ENCODE results near the gene ATF6. TPM values are rescaled to one million over a fixed set of nuclear protein-coding genes. Genes with fewer than 3 reads are reported as not detected.

ATF6 gene
- total and polyA plus RNA-seq, 2 donors (not counting 3 experiments of a cell fraction or from before 2014, with no cell fraction given), result 24.9 to 40.3 TPM

DNA sequence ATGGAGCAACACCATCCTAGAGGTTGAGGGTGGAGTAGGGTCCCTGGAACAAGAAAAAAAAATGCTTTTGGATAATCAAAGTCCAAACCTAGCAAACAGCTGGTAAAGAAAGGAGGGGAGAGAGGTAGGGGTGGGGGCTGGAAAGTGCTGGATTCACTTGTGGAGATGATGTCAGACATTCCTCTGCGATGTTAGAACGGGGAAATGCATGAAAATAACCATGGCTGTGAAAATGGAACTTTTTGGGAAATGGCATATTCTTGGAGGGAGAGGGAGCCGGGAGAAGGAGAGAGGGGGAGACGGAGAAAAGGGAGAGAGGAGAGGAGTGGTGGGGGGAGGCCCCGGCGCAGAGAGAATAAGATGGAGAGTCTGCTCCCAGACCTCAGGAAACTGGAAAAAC lies 203.9 kb downstream of the ATF6 start:
- DNase-seq (ENCODE audit: low read depth, low spot score) (no peak), FAIRE-seq (no peak)
- Histone ChIP-seq H3K27ac (ENCODE audit: insufficient read depth, low read depth, low read length) (no peak overlapping the region), H3K27me3 (ENCODE audit: control insufficient read depth in 2 of 2, insufficient read depth in 2 of 2, low read length in 2 of 2) (peaks cover 0 to under 1% of the 10 kb centered on the region in 2 experiments), H3K4me1 (ENCODE audit: control insufficient read depth, extremely low read depth, insufficient read depth, low read length) (no peaks in the 10 kb centered on the region), H3K9me1 (replicated peaks; ENCODE audit: control insufficient read depth, extremely low read depth, insufficient read depth, low read length) (no peaks in the 10 kb centered on the region), H2AFZ (ENCODE audit: low read depth, low read length) (no peak overlapping the region), H3K4me2 (ENCODE audit: insufficient read depth, low read length) (no peak overlapping the region), H4K20me1 (replicated peaks; ENCODE audit: control insufficient read depth, extremely low read depth, insufficient read depth, low read length) (no peaks in the 10 kb centered on the region), H3K79me2 (ENCODE audit: control insufficient read depth, insufficient read depth, low read length) (no peaks in the 10 kb centered on the region), H3K9me3 (replicated peaks; ENCODE audit: control insufficient read depth, insufficient read depth, low read length) (no peaks in the 10 kb centered on the region), H3K36me3 (ENCODE audit: control insufficient read depth in 2 of 2, extremely low read depth in 1 of 2, insufficient read depth in 2 of 2, low read length in 2 of 2) (no peaks in the 10 kb centered on the region), H3K9ac (replicated peaks; ENCODE audit: extremely low read depth, insufficient read depth, low read length) (no peak overlapping the region), H3K4me3 (replicated peaks in 1 of 3; ENCODE audit: insufficient read depth in 1 of 3, low read depth in 1 of 3, low read length in 3 of 3) (no peak overlapping the region)
- TF ChIP-seq JUN (IDR thresholded peaks at IDR 0.05; ENCODE audit: borderline replicate concordance, insufficient read depth, insufficient read length, low read depth), result no peak
- no peak for TF ChIP-seq FOS (IDR thresholded peaks at IDR 0.05; ENCODE audit: borderline replicate concordance, insufficient read depth, low read length)
- TF ChIP-seq, protein P1, sequence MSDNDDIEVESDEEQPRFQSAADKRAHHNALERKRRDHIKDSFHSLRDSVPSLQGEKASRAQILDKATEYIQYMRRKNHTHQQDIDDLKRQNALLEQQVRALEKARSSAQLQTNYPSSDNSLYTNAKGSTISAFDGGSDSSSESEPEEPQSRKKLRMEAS (IDR thresholded peaks at IDR 0.05; ENCODE audit: insufficient read depth, insufficient read length), result no peak
- TF ChIP-seq GATA2 (IDR thresholded peaks at IDR 0.05; ENCODE audit: insufficient read depth, insufficient read length, low read depth, low read length), result no peak
- TF ChIP-seq, protein P2, sequence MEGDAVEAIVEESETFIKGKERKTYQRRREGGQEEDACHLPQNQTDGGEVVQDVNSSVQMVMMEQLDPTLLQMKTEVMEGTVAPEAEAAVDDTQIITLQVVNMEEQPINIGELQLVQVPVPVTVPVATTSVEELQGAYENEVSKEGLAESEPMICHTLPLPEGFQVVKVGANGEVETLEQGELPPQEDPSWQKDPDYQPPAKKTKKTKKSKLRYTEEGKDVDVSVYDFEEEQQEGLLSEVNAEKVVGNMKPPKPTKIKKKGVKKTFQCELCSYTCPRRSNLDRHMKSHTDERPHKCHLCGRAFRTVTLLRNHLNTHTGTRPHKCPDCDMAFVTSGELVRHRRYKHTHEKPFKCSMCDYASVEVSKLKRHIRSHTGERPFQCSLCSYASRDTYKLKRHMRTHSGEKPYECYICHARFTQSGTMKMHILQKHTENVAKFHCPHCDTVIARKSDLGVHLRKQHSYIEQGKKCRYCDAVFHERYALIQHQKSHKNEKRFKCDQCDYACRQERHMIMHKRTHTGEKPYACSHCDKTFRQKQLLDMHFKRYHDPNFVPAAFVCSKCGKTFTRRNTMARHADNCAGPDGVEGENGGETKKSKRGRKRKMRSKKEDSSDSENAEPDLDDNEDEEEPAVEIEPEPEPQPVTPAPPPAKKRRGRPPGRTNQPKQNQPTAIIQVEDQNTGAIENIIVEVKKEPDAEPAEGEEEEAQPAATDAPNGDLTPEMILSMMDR (IDR thresholded peaks at IDR 0.05; ENCODE audit: extremely low read depth in 1 of 2, insufficient read depth in 1 of 2, low read depth in 1 of 2, low read length in 2 of 2), result no peak
- no peak for TF ChIP-seq POLR2A (IDR thresholded peaks at IDR 0.05; ENCODE audit: low read depth, low read length)
- no peak for TF ChIP-seq POLR2AphosphoS5 (IDR thresholded peaks at IDR 0.05; ENCODE audit: insufficient read depth, low read depth, low read length)
- TF ChIP-seq MYC (IDR thresholded peaks at IDR 0.05; ENCODE audit: low read depth, low read length), result no peak
- dilution Hi-C loops (cut with MboI; ENCODE audit: extremely low pct_ligation_motif_present, low sequenced_read_pairs) (no loop called here), intact Hi-C loops (cut with micrococcal nuclease) (no loop called here)
- POLR2A ChIA-PET, result no interaction called here
- CTCF ChIA-PET, result no interaction called here
- no TSS peak for BruUV-seq (replicated peaks)

Data from endothelial cell of umbilical vein (primary cell).